ENCODE measurements around the gene HOXD9.

HOXD9 gene

GRCh38 chr2:176171351-176172006 lies 49.0 kb downstream of the HOXD9 start:
- no peak for DNase-seq

- DNase-seq = no peak
Measured at GRCh38 chr2:176172007-176172894, 49.7 kb downstream of the HOXD9 start.

- DNase-seq = no peak
Measured at GRCh38 chr2:176172895-176173566, 50.5 kb downstream of the HOXD9 start.

- DNase-seq = no peak
Measured at GRCh38 chr2:176173567-176174381, 51.3 kb downstream of the HOXD9 start.

- DNase-seq = no peak
Measured at GRCh38 chr2:176174382-176174823, 51.9 kb downstream of the HOXD9 start.

Data from CD4-positive, alpha-beta T cell treated with Interleukin-17A for 1 hour (primary cell).